Retinal pigment epithelial cell (primary cell): ENCODE data around the gene BABAM1.

ENCODE experiments used
- DNase-seq: peaks from one replicate; pipeline ENCODE4 v3.0.0-alpha.2; 2010; ENCODE audit warnings: low read depth
- H3K4me3 ChIP-seq: 2 replicates; pipeline ENCODE4 v1.5.1; 2011; ENCODE audit warnings: mild to moderate bottlenecking, low read length, control low read depth, moderate library complexity
- TF ChIP-seq, protein P1 (sequence below): conservative IDR thresholded peaks from 2 replicates; pipeline ENCODE4 v1.5.1; 2011; ENCODE audit warnings: low read depth, low read length, control low read depth, inconsistent platforms

BABAM1 gene

DNA sequence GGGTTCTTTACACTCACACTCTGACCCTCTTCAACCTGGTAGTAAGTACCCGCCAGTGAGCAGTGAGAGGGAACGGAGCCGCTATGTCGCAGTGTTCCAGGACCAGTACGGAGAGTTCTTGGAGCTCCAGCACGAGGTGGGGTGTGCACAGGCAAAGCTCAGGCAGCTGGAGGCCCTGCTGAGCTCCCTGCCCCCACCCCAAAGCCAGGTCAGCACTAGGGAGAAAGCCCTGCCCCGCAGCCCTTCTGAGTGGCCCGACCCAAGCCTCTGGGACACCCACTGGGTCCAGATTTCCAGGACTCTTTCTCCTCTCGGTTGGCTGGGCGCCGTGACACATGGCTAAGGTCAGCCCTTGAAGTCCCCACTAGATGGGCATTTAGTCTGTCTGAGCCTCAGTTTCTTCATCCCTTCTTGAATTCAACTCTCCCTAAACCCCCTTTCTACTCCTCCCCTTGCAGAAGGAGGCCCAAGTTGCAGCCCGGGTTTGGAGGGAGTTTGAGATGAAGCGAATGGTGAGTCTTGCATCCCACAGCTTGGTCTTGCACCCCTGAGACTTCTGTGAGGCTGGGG is 39.4 kb upstream of the BABAM1 start:
- no peak overlapping the region for H3K4me3 ChIP-seq
- no peak for DNase-seq
- TF ChIP-seq, protein P1, sequence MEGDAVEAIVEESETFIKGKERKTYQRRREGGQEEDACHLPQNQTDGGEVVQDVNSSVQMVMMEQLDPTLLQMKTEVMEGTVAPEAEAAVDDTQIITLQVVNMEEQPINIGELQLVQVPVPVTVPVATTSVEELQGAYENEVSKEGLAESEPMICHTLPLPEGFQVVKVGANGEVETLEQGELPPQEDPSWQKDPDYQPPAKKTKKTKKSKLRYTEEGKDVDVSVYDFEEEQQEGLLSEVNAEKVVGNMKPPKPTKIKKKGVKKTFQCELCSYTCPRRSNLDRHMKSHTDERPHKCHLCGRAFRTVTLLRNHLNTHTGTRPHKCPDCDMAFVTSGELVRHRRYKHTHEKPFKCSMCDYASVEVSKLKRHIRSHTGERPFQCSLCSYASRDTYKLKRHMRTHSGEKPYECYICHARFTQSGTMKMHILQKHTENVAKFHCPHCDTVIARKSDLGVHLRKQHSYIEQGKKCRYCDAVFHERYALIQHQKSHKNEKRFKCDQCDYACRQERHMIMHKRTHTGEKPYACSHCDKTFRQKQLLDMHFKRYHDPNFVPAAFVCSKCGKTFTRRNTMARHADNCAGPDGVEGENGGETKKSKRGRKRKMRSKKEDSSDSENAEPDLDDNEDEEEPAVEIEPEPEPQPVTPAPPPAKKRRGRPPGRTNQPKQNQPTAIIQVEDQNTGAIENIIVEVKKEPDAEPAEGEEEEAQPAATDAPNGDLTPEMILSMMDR = no peak

DNA sequence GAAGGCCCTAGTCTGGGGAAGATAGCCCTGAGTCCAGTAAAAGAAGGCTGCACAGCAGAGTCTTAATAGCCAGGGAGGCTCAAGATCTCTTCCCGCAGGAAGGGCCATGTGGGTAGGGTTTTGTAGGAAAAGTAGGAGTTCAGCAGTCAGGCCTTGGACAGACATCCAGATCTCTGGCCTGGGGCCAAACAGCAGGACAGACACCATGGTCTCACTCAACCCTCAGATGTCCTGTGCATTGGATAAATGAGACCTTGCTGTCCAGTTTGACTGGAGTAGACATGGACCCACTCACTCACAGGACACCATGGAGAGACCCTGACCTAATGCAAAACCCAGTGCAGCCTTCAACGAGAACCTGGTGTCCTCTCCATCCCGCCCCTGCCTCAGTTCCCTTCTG is 37.4 kb upstream of the BABAM1 start:
- TF ChIP-seq, protein P1 = no peak
- H3K4me3 ChIP-seq = no peak overlapping the region
- DNase-seq = no peak

DNA sequence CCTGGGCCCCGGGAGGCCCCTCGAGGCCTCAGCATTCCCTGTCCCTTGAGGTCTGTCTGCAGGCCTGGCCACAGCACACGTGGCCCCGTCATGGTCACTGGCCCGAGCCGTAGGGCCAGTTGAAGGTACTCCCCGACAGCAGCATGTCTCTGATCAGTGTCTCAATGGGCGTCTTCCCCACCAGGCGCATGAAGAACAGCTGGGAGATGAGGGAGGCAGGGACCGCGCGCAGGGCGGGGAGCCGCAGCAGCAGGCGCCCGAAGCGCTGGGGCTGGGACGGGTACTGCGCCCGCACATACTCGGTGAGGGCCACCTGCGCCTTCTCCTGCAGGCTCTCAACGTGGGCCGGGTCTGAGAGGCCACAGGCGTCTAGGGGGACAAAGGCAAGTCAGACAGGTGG is 35.0 kb upstream of the BABAM1 start:
- TF ChIP-seq, protein P1 = no peak
- H3K4me3 ChIP-seq = no peak overlapping the region
- DNase-seq = no peak

DNA sequence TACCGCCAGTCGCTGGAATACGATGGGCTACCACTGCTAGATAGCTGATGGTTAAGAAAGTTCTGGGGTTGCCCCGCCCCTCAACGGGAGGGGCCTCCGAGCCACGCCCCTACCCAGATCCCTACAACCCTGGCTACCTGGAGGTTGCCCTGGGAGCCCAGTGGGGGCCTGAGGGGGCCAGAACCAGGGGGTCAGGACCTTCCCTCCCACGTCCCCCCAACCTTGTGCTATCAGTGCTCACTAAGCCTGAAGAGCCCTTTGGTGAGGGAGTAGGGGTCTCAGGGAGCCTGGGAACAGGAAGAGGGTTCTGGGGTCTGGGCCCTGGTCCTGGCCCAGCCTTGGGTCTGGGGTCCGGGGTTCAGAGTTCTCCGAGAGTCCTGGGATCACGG is 32.3 kb upstream of the BABAM1 start:
- peak overlapping the region; percentile 54 for H3K4me3 ChIP-seq
- TF ChIP-seq, protein P1 = no peak
- no peak for DNase-seq

DNA sequence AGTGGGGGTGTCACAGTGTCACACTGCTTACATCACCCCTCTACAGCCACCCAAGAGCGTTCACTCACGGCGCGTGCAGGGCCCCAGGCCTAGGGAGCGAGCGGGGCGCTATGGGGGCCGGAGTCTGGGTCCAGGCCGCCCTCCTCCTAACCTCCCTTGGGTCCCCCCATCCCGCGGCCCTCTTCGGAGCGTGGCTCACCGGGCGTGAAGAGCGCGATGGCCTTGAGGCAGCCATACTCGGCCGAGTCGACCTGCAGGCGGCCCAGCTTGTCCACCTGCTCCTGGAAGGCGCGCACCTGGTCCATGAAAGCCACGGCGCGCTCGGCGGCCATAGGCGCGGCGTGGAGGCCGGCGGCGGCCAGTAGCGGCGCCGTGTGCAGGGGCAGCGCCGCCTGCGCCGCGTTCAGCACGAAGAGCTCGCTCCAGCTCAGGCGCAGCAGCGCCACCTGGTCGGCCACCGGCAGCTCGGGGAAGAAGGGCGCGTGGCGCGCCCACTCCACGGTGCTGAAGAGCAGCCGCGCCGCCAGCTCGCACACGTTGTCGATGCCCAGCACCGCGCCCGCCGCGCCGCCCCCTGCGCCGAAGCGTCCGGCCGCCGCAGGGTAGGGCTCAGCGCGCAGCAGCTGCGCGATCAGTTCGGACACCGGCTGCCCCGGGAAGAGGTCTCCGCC is 31.8 kb upstream of the BABAM1 start:
- TF ChIP-seq, protein P1 = peak; percentile 51
- no peak for DNase-seq
- peak overlapping the region; percentile 54 for H3K4me3 ChIP-seq

DNA sequence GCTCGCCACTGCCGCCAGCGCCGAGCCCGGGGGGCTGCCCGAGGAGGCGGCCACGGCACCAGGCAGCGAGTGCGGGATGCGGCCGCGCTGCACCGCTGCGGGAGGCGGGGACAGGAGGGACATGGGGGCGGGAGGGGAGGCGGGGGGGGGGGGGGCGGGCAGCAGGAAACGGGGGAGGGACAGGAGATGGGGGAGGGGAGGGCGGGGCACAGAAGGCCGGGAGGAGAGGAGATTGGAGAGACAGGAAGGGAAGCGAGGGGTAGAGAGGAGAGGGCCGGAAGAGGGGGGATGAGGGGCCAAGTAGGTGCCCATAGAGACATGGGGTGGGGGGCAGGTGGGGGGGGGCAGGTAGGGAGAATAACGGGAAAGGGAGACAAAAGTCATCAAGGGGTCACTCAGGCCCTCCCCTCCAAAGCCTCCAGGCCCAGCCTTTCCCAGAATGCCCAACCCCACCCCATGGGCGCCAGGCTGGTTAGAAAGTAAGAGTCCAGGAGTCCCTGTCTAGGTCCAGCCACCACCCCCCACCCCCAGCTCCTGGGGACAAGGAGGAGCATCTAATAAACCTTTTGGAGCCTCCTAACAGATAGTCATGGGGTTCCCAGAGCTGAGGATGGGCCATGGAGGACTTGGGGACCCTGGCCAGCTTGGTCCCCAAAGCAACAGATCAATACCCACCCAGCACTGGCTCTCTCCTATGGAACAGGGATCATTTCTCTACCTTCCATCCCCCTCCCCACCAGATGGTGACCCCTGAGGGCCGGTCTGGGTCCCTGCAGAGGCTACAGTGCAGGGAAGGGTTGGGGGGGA is 31.1 kb upstream of the BABAM1 start:
- TF ChIP-seq, protein P1 = no peak
- peak overlapping the region; percentile 7 for H3K4me3 ChIP-seq
- DNase-seq = no peak
